ENCODE results near the gene TRIM69. TPM values are rescaled to one million over a fixed set of nuclear protein-coding genes. Genes with fewer than 3 reads are reported as not detected.
"Not testable (repeated sequence)": the region's sequence is repeated elsewhere in the genome, so short reads cannot be mapped to it uniquely, and the experiment has no call there.

TRIM69 gene
- total RNA-seq = 28.6 and 30.8 TPM in 2 replicates
- total RNA-seq (2013) = 35.6 TPM
- polyA plus RNA-seq = 6.1 and 12.9 TPM in 2 replicates
- 14.1 and 14.7 TPM in 2 replicates for polyA minus RNA-seq

DNA sequence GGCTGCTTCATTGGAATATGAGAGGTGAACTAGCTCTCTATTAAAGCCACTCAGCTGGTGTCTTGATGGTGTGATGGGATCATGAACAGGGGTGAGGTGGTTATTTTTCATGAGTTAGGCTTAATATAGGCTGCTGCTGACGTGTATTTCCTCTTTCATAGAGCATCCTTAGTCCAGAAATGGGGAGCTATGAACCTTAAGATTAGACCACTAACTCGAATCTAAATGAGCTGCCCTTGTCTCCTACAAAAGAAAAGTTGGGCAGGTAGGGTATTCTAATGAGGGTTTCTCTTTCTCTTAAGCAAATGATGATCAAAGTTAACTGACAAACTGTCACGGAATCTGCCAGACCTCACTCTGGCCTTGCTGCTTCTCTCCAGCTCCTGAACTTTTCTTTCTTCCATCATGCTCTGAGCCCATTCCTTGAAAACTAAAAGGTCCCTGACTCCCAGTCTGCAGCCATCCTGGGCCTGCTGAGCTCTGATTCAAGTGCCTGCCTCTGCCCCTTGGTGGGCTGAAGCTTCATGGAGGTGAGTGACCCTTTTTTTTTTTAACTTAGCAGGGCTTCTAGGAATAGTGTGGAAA lies at the start of gene TRIM69:
Gene TRIM69 (plus strand): TSS at position 348 of the 585 bp plus-strand sequence. CDS start 177 bp downstream, at position 525.
- ATAC-seq (ENCODE audit: low read depth) (peak; percentile 36), DNase-seq (no peak)
- Histone ChIP-seq H3K9ac (ENCODE audit: low read length) (peak within 1 kb of the TSS; percentile 49), H3K4me3 (ENCODE audit: control extremely low read depth in 1 of 5, extremely low read depth in 1 of 5, insufficient read depth in 1 of 5, low read depth in 2 of 5, low read length in 4 of 5) (peak within 1 kb of the TSS in 3 of 5 experiments; percentile 10 to 34 (median 20)), H4K20me1 (ENCODE audit: control insufficient read depth, insufficient read depth, low read length, poor library complexity, severe bottlenecking) (no peaks in the 10 kb centered on the region), H3K79me2 (ENCODE audit: control insufficient read depth, insufficient read depth, low read length) (peaks cover 69% of the 10 kb centered on the region), H3K27ac (ENCODE audit: low read length in 2 of 2) (peak within 1 kb of the TSS; percentile 64 to 87), H3K27me3 (replicated peaks in 1 of 4; ENCODE audit: control extremely low read depth in 1 of 4, control insufficient read depth in 3 of 4, insufficient read depth in 4 of 4, low read length in 3 of 4) (no peaks in the 10 kb centered on the region), H3K4me1 (ENCODE audit: control insufficient read depth in 2 of 2, insufficient read depth in 2 of 2, low read length in 2 of 2) (peaks cover 26 to 36% of the 10 kb centered on the region in 2 donors), H3K9me3 (ENCODE audit: control extremely low read depth in 1 of 3, control insufficient read depth in 2 of 3, insufficient read depth in 1 of 3, low read length in 2 of 3) (no peaks in the 10 kb centered on the region), H2AFZ (ENCODE audit: insufficient read depth, low read depth, low read length, poor library complexity, severe bottlenecking) (peak within 1 kb of the TSS; percentile 70), H3K36me3 (replicated peaks in 1 of 2; ENCODE audit: control extremely low read depth in 1 of 2, control insufficient read depth in 1 of 2, extremely low read depth in 1 of 2, insufficient read depth in 2 of 2, low read length in 1 of 2) (peaks cover 0 to 7% of the 10 kb centered on the region in 2 experiments), H3K4me2 (replicated peaks; ENCODE audit: low read depth, low read length, poor library complexity, severe bottlenecking) (peak within 1 kb of the TSS; percentile 77)
- CTCF ChIA-PET = interaction anchor here (0.8 to 18.0 kb wide), 24 partner anchors 8 to 158 kb away, joined by 3 to 529 read pairs (median 6); partner anchors contain the start of genes B2M, PATL2 and SPG11
- peak within 1 kb of the TSS; percentile 98 for H3K27ac Mint-ChIP-seq
- POLR2A ChIA-PET = interaction anchor here (0.5 to 34.6 kb wide), 6 partner anchors 8 to 145 kb away, joined by 3 to 819 read pairs (median 33); partner anchors contain the start of genes B2M, PATL2 and SPG11
- H3K9me3 Mint-ChIP-seq (ENCODE audit: insufficient read depth) = no peaks in the 10 kb centered on the region
- intact Hi-C loops (cut with micrococcal nuclease) = no loop called here
- H3K4me1 Mint-ChIP-seq = peaks cover 47% of the 10 kb centered on the region
- TF ChIP-seq, protein P1, sequence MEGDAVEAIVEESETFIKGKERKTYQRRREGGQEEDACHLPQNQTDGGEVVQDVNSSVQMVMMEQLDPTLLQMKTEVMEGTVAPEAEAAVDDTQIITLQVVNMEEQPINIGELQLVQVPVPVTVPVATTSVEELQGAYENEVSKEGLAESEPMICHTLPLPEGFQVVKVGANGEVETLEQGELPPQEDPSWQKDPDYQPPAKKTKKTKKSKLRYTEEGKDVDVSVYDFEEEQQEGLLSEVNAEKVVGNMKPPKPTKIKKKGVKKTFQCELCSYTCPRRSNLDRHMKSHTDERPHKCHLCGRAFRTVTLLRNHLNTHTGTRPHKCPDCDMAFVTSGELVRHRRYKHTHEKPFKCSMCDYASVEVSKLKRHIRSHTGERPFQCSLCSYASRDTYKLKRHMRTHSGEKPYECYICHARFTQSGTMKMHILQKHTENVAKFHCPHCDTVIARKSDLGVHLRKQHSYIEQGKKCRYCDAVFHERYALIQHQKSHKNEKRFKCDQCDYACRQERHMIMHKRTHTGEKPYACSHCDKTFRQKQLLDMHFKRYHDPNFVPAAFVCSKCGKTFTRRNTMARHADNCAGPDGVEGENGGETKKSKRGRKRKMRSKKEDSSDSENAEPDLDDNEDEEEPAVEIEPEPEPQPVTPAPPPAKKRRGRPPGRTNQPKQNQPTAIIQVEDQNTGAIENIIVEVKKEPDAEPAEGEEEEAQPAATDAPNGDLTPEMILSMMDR (IDR thresholded peaks at IDR 0.05) = no peak
- no peak for TF ChIP-seq EZH2 (IDR thresholded peaks at IDR 0.05; ENCODE audit: borderline replicate concordance, insufficient read depth, low read depth, low read length, poor library complexity, severe bottlenecking)
- WGBS (ENCODE audit: insufficient coverage) = no CpG with 5 or more reads among the region's 3 CpGs
- H3K4me3 Mint-ChIP-seq = peak within 1 kb of the TSS; percentile 89
- H3K27me3 Mint-ChIP-seq = no peaks in the 10 kb centered on the region

GRCh38 chr15:44689318-44689717 lies 47.0 kb upstream of the TRIM69 start:
- H3K9me3 ChIP-seq (ENCODE audit: control extremely low read depth in 1 of 3, control insufficient read depth in 2 of 3, insufficient read depth in 1 of 3, low read length in 2 of 3); POLR2A ChIA-PET; H3K4me1 ChIP-seq (ENCODE audit: control insufficient read depth in 2 of 2, insufficient read depth in 2 of 2, low read length in 2 of 2); H3K27me3 ChIP-seq (replicated peaks in 1 of 4; ENCODE audit: control extremely low read depth in 1 of 4, control insufficient read depth in 3 of 4, insufficient read depth in 4 of 4, low read length in 3 of 4); H3K9ac ChIP-seq (ENCODE audit: low read length); H3K4me3 Mint-ChIP-seq; H3K4me3 ChIP-seq (ENCODE audit: control extremely low read depth in 1 of 5, extremely low read depth in 1 of 5, insufficient read depth in 1 of 5, low read depth in 2 of 5, low read length in 4 of 5); H2AFZ ChIP-seq (ENCODE audit: insufficient read depth, low read depth, low read length, poor library complexity, severe bottlenecking); H3K4me2 ChIP-seq (replicated peaks; ENCODE audit: low read depth, low read length, poor library complexity, severe bottlenecking); H3K27ac Mint-ChIP-seq; H3K27ac ChIP-seq (ENCODE audit: low read length in 2 of 2); intact Hi-C loops (cut with micrococcal nuclease); H3K79me2 ChIP-seq (ENCODE audit: control insufficient read depth, insufficient read depth, low read length); ATAC-seq (ENCODE audit: low read depth); H4K20me1 ChIP-seq (ENCODE audit: control insufficient read depth, insufficient read depth, low read length, poor library complexity, severe bottlenecking); H3K27me3 Mint-ChIP-seq; DNase-seq; H3K36me3 ChIP-seq (replicated peaks in 1 of 2; ENCODE audit: control extremely low read depth in 1 of 2, control insufficient read depth in 1 of 2, extremely low read depth in 1 of 2, insufficient read depth in 2 of 2, low read length in 1 of 2): not testable (repeated sequence)
- peaks cover 11% of the 10 kb centered on the region for H3K9me3 Mint-ChIP-seq (ENCODE audit: insufficient read depth)
- 100% methylated on average over 2 of the region's 2 CpGs for WGBS (ENCODE audit: insufficient coverage)
- peaks cover 36% of the 10 kb centered on the region for H3K4me1 Mint-ChIP-seq
- CTCF ChIA-PET = interaction anchor here (0.6 to 0.9 kb wide), 3 partner anchors 8 to 12 kb away, joined by 3 to 4 read pairs (median 3); no protein-coding TSS in a partner anchor

- not testable (repeated sequence) for DNase-seq; H3K79me2 ChIP-seq (ENCODE audit: control insufficient read depth, insufficient read depth, low read length); H4K20me1 ChIP-seq (ENCODE audit: control insufficient read depth, insufficient read depth, low read length, poor library complexity, severe bottlenecking); H3K9me3 ChIP-seq (ENCODE audit: control extremely low read depth in 1 of 3, control insufficient read depth in 2 of 3, insufficient read depth in 1 of 3, low read length in 2 of 3); H3K9me3 Mint-ChIP-seq (ENCODE audit: insufficient read depth); H3K9ac ChIP-seq (ENCODE audit: low read length); H3K36me3 ChIP-seq (replicated peaks in 1 of 2; ENCODE audit: control extremely low read depth in 1 of 2, control insufficient read depth in 1 of 2, extremely low read depth in 1 of 2, insufficient read depth in 2 of 2, low read length in 1 of 2); H3K4me3 ChIP-seq (ENCODE audit: control extremely low read depth in 1 of 5, extremely low read depth in 1 of 5, insufficient read depth in 1 of 5, low read depth in 2 of 5, low read length in 4 of 5); H3K4me2 ChIP-seq (replicated peaks; ENCODE audit: low read depth, low read length, poor library complexity, severe bottlenecking); H3K27me3 ChIP-seq (replicated peaks in 1 of 4; ENCODE audit: control extremely low read depth in 1 of 4, control insufficient read depth in 3 of 4, insufficient read depth in 4 of 4, low read length in 3 of 4); H3K27me3 Mint-ChIP-seq; H3K4me3 Mint-ChIP-seq; H3K27ac ChIP-seq (ENCODE audit: low read length in 2 of 2); H3K4me1 ChIP-seq (ENCODE audit: control insufficient read depth in 2 of 2, insufficient read depth in 2 of 2, low read length in 2 of 2); ATAC-seq (ENCODE audit: low read depth); H3K27ac Mint-ChIP-seq; H2AFZ ChIP-seq (ENCODE audit: insufficient read depth, low read depth, low read length, poor library complexity, severe bottlenecking)
- intact Hi-C loops (cut with micrococcal nuclease) = loop anchor here (2.0 kb wide), 1 partner anchor 21 kb away; the partner anchor contains the start of genes B2M and PATL2
- ChIA-PET POLR2A (interaction anchor here (0.7 to 1.1 kb wide), 5 partner anchors 13 to 774 kb away, joined by 3 to 9 read pairs (median 3); no protein-coding TSS in a partner anchor), CTCF (interaction anchor here (0.9 kb wide), 1 partner anchor 13 kb away, joined by 4 read pairs; no protein-coding TSS in a partner anchor)
- peaks cover 32% of the 10 kb centered on the region for H3K4me1 Mint-ChIP-seq
- WGBS (ENCODE audit: insufficient coverage) = 17% methylated on average over 1 of the region's 1 CpG
Measured at GRCh38 chr15:44690245-44690644, 46.1 kb upstream of the TRIM69 start.
